Measurements from ENCODE around the gene GPC6.

GRCh38 chr13:93233997-93234416 lies 7.4 kb downstream of the GPC6 start:
- TF ChIP-seq, protein P1, sequence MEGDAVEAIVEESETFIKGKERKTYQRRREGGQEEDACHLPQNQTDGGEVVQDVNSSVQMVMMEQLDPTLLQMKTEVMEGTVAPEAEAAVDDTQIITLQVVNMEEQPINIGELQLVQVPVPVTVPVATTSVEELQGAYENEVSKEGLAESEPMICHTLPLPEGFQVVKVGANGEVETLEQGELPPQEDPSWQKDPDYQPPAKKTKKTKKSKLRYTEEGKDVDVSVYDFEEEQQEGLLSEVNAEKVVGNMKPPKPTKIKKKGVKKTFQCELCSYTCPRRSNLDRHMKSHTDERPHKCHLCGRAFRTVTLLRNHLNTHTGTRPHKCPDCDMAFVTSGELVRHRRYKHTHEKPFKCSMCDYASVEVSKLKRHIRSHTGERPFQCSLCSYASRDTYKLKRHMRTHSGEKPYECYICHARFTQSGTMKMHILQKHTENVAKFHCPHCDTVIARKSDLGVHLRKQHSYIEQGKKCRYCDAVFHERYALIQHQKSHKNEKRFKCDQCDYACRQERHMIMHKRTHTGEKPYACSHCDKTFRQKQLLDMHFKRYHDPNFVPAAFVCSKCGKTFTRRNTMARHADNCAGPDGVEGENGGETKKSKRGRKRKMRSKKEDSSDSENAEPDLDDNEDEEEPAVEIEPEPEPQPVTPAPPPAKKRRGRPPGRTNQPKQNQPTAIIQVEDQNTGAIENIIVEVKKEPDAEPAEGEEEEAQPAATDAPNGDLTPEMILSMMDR (IDR thresholded peaks at IDR 0.05 in 8 of 11, conservative IDR thresholded peaks at IDR 0.05 in 3 of 11) = no peak
- TF ChIP-seq POLR2AphosphoS5 (IDR thresholded peaks at IDR 0.05) = no peak
